ENCODE results near the gene TRAF3IP1. TPM values are rescaled to one million over a fixed set of nuclear protein-coding genes. Genes with fewer than 3 reads are reported as not detected.

Gene TRAF3IP1
- total RNA-seq, 4 donors from 2014 or later: 8.5 to 20.8 (median 10.9) TPM

GRCh38 chr2:238378230-238379095 lies 58.1 kb downstream of the TRAF3IP1 start:
- Histone ChIP-seq H3K4me3 (no peak overlapping the region), H3K9me3 (no peaks in the 10 kb centered on the region), H3K36me3 (no peaks in the 10 kb centered on the region), H3K27me3 (no peaks in the 10 kb centered on the region), H3K27ac (peak overlapping the region; percentile 61 to 78 (median 68)), H3K4me1 (peaks cover 20 to 31% of the 10 kb centered on the region in 2 donors)
- TF ChIP-seq CTCF (IDR thresholded peaks at IDR 0.05 in 4 of 5, conservative IDR thresholded peaks at IDR 0.05 in 1 of 5) (no peak), POLR2A (IDR thresholded peaks at IDR 0.05) (no peak)
- intact Hi-C loops (cut with DNase I; ENCODE audit: low total_unique reads) (no loop called here), in situ Hi-C loops (cut with MboI; ENCODE audit: low sequenced_read_pairs in 4 of 4) (no loop called here)
- ATAC-seq (peak; percentile 96 to 98), DNase-seq (peak; percentile 35 to 39)

- H3K36me3 ChIP-seq: no peaks in the 10 kb centered on the region
- peak overlapping the region; percentile 61 to 78 (median 68) for H3K27ac ChIP-seq
- intact Hi-C loops (cut with DNase I; ENCODE audit: low total_unique reads) (no loop called here), in situ Hi-C loops (cut with MboI; ENCODE audit: low sequenced_read_pairs in 4 of 4) (no loop called here)
- DNase-seq: no peak
- ATAC-seq: peak in 1 of 2 donors; percentile 16
- H3K9me3 ChIP-seq: no peaks in the 10 kb centered on the region
- H3K27me3 ChIP-seq: no peaks in the 10 kb centered on the region
- H3K4me1 ChIP-seq: peaks cover 20 to 31% of the 10 kb centered on the region in 2 donors
- H3K4me3 ChIP-seq: no peak overlapping the region
- TF ChIP-seq POLR2A (IDR thresholded peaks at IDR 0.05) (no peak), CTCF (IDR thresholded peaks at IDR 0.05 in 4 of 5, conservative IDR thresholded peaks at IDR 0.05 in 1 of 5) (no peak)
These were observed 58.9 kb downstream of the TRAF3IP1 start for GRCh38 chr2:238379096-238379810.

- TF ChIP-seq CTCF (IDR thresholded peaks at IDR 0.05 in 4 of 5, conservative IDR thresholded peaks at IDR 0.05 in 1 of 5) (no peak), POLR2A (IDR thresholded peaks at IDR 0.05) (no peak)
- no peak for ATAC-seq
- no peaks in the 10 kb centered on the region for H3K36me3 ChIP-seq
- no peaks in the 10 kb centered on the region for H3K9me3 ChIP-seq
- H3K27me3 ChIP-seq: no peaks in the 10 kb centered on the region
- DNase-seq: no peak
- H3K4me1 ChIP-seq: peaks cover 20 to 31% of the 10 kb centered on the region in 2 donors
- in situ Hi-C loops (cut with MboI; ENCODE audit: low sequenced_read_pairs in 4 of 4): no loop called here
- no peak overlapping the region for H3K4me3 ChIP-seq
- intact Hi-C loops (cut with DNase I; ENCODE audit: low total_unique reads): no loop called here
- no peak overlapping the region for H3K27ac ChIP-seq
These were observed 60.0 kb downstream of the TRAF3IP1 start for GRCh38 chr2:238380336-238380735.

- Histone ChIP-seq H3K4me1 (peaks cover 20 to 31% of the 10 kb centered on the region in 2 donors), H3K9me3 (no peaks in the 10 kb centered on the region), H3K27ac (no peak overlapping the region), H3K4me3 (no peak overlapping the region), H3K36me3 (no peaks in the 10 kb centered on the region), H3K27me3 (no peaks in the 10 kb centered on the region)
- ATAC-seq (no peak), DNase-seq (no peak)
- in situ Hi-C loops (cut with MboI; ENCODE audit: low sequenced_read_pairs in 4 of 4): no loop called here
- TF ChIP-seq CTCF (IDR thresholded peaks at IDR 0.05 in 4 of 5, conservative IDR thresholded peaks at IDR 0.05 in 1 of 5) (no peak), POLR2A (IDR thresholded peaks at IDR 0.05) (no peak)
- intact Hi-C loops (cut with DNase I; ENCODE audit: low total_unique reads): no loop called here
These were observed 60.5 kb downstream of the TRAF3IP1 start for GRCh38 chr2:238380785-238381184.
